NCI-H2107 (cell line): ENCODE data around the gene BCORL1.

Experiments used
- DNase-seq: peaks from one replicate; lab custom pipeline; 2025; lab: John Stamatoyannopoulos, UW

BCORL1 gene

DNA sequence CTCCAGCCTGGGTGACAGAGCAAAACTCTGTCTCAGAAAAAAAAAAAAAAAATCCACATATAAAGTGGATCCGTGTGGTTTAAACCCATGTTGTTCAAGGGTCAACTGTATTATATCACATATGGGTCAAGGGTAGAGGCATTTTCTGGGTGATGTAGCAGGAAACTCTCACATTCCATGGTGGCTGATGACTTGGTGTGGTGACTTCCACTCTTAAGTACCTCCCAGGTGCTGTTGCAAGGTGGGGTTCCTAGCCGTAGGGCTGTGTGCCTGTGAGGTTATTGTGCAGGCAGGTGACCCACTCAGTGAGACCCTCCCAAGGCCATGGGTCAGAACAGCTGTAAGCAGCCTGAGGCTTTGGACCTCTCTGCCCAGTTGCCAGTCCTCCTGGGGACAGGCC lies 110.8 kb downstream of the BCORL1 start:
- DNase-seq, result no peak

GRCh38 chrX:130094696-130095095 lies 112.3 kb downstream of the BCORL1 start:
- DNase-seq, result no peak

DNA sequence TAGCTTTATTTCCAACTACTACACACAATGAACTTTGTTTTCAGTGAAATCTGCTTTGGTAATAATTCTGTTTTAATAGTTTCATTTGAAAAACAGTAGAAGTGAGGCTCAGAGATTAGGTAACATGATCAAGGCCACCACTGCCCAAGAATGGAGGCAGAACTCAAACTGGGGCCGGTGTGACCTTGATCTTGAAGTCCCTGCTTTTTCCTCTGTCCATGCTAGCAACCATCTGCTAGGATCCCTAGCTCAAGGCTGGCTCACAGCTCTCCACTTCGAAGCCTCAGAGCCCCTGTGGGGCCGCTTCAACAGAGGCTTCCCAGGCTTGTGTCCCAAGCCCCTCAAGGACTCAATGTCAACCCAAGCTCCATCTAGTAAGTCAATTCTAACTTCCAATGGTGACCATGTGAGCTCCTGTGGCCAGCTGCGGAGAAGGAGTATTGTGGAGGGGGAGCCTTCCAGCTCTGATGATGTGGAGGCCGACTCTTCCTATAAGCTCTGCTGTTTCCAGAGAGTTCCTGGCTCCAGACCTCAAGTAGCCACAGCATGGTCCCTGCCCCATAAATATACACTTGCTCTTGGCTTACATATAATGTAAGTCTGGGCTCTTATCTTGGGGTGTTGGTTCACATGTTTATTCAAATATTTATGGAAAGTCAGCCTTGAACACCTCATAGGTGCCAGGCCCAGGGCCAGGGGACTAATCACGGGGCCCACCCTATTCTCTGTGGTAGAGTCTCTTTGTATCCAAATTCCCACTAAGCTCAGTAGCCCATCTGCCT lies 113.0 kb downstream of the BCORL1 start:
- DNase-seq, result no peak

GRCh38 chrX:130097507-130098209 lies 115.2 kb downstream of the BCORL1 start:
- DNase-seq, result no peak

DNA sequence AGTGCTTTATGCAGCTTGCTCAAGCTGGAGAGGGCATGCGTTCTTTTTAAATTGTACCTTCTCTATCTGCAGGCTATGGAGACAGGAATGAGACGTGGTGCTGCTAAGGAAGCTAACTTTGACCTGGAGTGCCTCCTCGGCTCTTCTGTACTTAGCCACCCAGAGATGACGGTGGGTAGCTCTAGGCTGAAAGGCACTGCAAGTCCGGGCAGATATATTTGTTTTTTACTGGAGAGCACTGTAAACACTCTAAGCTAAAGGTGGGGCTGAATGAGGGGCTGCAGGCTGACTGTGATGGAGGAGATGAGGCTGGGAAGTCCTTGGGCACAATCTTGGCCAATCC lies 115.7 kb downstream of the BCORL1 start:
- DNase-seq, result no peak

- no peak for DNase-seq
These were observed 117.7 kb downstream of the BCORL1 start for GRCh38 chrX:130100180-130100579.

DNA sequence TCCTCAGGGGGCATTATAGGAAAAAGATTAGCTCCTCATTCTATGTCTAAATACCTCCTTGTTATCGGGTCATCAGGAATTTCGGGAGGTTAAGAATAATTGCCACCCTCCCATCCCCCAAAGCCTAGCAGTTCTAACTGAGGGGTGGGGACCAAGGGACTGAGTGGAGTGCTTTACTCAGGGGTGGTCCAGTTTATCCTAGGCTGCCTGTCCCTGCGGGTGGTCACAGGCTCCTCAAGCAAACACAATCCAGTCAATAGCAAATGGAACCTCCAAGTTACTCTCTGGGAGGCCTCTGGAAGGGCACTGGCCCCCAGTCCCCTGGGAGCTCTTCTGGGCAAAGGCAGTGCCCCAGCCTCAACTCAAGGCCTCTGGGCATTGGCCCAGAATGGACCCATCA lies 121.2 kb downstream of the BCORL1 start:
- no peak for DNase-seq

- DNase-seq, result no peak
These were observed 122.8 kb downstream of the BCORL1 start for GRCh38 chrX:130105244-130105643.

GRCh38 chrX:130106071-130106470 lies 123.6 kb downstream of the BCORL1 start:
- DNase-seq, result no peak
